Endothelial cell (in vitro differentiated cells): Measurements from ENCODE around the gene SH3TC1. TPM values are rescaled to one million over a fixed set of nuclear protein-coding genes. Genes with fewer than 3 reads are reported as not detected.

Source experiments
- DNase-seq: peaks from one replicate; pipeline ENCODE4 v3.0.0; 2021; ENCODE audit warnings: low spot score
- H3K27ac Mint-ChIP-seq: one replicate; pipeline ENCODE4 v1.8.0; 2021; ENCODE audit warnings: mixed read lengths, inconsistent platforms; ENCODE audit not compliant: unreplicated experiment
- H3K27me3 Mint-ChIP-seq: one replicate; pipeline ENCODE4 v1.8.0; 2021; ENCODE audit warnings: mild to moderate bottlenecking, moderate library complexity, mixed read lengths, inconsistent platforms; ENCODE audit not compliant: unreplicated experiment
- H3K36me3 Mint-ChIP-seq: one replicate; pipeline ENCODE4 v1.8.0; 2021; ENCODE audit warnings: mild to moderate bottlenecking, low read depth, mixed read lengths, inconsistent platforms; ENCODE audit not compliant: unreplicated experiment
- H3K4me1 Mint-ChIP-seq: one replicate; pipeline ENCODE4 v1.8.0; 2021; ENCODE audit warnings: mild to moderate bottlenecking, mixed read lengths, inconsistent platforms; ENCODE audit not compliant: unreplicated experiment
- H3K4me3 Mint-ChIP-seq: one replicate; pipeline ENCODE4 v1.8.0; 2021; ENCODE audit warnings: mild to moderate bottlenecking, mixed read lengths, inconsistent platforms; ENCODE audit not compliant: unreplicated experiment
- H3K9me3 Mint-ChIP-seq: one replicate; pipeline ENCODE4 v1.8.0; 2021; ENCODE audit warnings: mixed read lengths, inconsistent platforms; ENCODE audit not compliant: unreplicated experiment
- CTCF ChIP-seq: fragments of 200-600 bp; sonication (generic); IDR thresholded peaks from one replicate; pipeline ENCODE4 v1.5.0; 2021; ENCODE audit warnings: antibody characterized with exemption; ENCODE audit not compliant: unreplicated experiment
- total RNA-seq: library from RNA; stranded (reverse); fragmentation: NEBNext Ultra II Directional; extraction: Animal tissue kit (Norgen Biotek cat#: 25700); gene quantifications from one replicate; pipeline ENCODE4 v1.2.1, GENCODE V29; 2021; ENCODE audit not compliant: unreplicated experiment

The SH3TC1 gene
- total RNA-seq, 1 donor from 2014 or later, result 114 TPM

GRCh38 chr4:8245884-8246833, 47.1 kb downstream of the SH3TC1 start:
- no peak overlapping the region for H3K27ac Mint-ChIP-seq
- H3K27me3 Mint-ChIP-seq, result peaks cover 11% of the 10 kb centered on the region
- no peak for TF ChIP-seq CTCF
- no peak for DNase-seq
- peaks cover 7% of the 10 kb centered on the region for H3K36me3 Mint-ChIP-seq
- no peaks in the 10 kb centered on the region for H3K9me3 Mint-ChIP-seq
- no peaks in the 10 kb centered on the region for H3K4me1 Mint-ChIP-seq
- H3K4me3 Mint-ChIP-seq, result no peak overlapping the region

GRCh38 chr4:8247047-8247930, 48.2 kb downstream of the SH3TC1 start:
- H3K27me3 Mint-ChIP-seq, result peaks cover 10% of the 10 kb centered on the region
- H3K4me3 Mint-ChIP-seq, result no peak overlapping the region
- DNase-seq, result no peak
- no peak overlapping the region for H3K27ac Mint-ChIP-seq
- no peak for TF ChIP-seq CTCF
- H3K4me1 Mint-ChIP-seq, result no peaks in the 10 kb centered on the region
- peaks cover 3% of the 10 kb centered on the region for H3K36me3 Mint-ChIP-seq
- no peaks in the 10 kb centered on the region for H3K9me3 Mint-ChIP-seq

GRCh38 chr4:8248091-8248490, 49.0 kb downstream of the SH3TC1 start:
- no peak for TF ChIP-seq CTCF
- no peak overlapping the region for H3K4me3 Mint-ChIP-seq
- H3K4me1 Mint-ChIP-seq, result no peaks in the 10 kb centered on the region
- peaks cover 3% of the 10 kb centered on the region for H3K36me3 Mint-ChIP-seq
- no peak overlapping the region for H3K27ac Mint-ChIP-seq
- H3K9me3 Mint-ChIP-seq, result no peaks in the 10 kb centered on the region
- DNase-seq, result no peak
- peaks cover 9% of the 10 kb centered on the region for H3K27me3 Mint-ChIP-seq

- no peak overlapping the region for H3K27ac Mint-ChIP-seq
- H3K4me3 Mint-ChIP-seq, result no peak overlapping the region
Measured at GRCh38 chr4:8250227-8250626, 51.1 kb downstream of the SH3TC1 start.

More at GRCh38 chr4:8250227-8250626, 51.1 kb downstream of the SH3TC1 start:
- Mint-ChIP-seq H3K36me3 (peaks cover 3% of the 10 kb centered on the region), H3K9me3 (no peaks in the 10 kb centered on the region), H3K4me1 (no peaks in the 10 kb centered on the region), H3K27me3 (peaks cover 7% of the 10 kb centered on the region)
- no peak for TF ChIP-seq CTCF
- DNase-seq, result no peak
